HG03565 (cell line): ENCODE results near the gene MYH9.

ENCODE experiments used
- ATAC-seq: cut with Tn5 transposase; IDR thresholded peaks from one replicate; pipeline ENCODE4 v1.9.1; 2021; ENCODE audit warnings: mild to moderate bottlenecking, moderate library complexity; ENCODE audit not compliant: unreplicated experiment

Gene MYH9

GRCh38 chr22:36351921-36352802 is 35.6 kb downstream of the MYH9 start:
- ATAC-seq: no peak

DNA sequence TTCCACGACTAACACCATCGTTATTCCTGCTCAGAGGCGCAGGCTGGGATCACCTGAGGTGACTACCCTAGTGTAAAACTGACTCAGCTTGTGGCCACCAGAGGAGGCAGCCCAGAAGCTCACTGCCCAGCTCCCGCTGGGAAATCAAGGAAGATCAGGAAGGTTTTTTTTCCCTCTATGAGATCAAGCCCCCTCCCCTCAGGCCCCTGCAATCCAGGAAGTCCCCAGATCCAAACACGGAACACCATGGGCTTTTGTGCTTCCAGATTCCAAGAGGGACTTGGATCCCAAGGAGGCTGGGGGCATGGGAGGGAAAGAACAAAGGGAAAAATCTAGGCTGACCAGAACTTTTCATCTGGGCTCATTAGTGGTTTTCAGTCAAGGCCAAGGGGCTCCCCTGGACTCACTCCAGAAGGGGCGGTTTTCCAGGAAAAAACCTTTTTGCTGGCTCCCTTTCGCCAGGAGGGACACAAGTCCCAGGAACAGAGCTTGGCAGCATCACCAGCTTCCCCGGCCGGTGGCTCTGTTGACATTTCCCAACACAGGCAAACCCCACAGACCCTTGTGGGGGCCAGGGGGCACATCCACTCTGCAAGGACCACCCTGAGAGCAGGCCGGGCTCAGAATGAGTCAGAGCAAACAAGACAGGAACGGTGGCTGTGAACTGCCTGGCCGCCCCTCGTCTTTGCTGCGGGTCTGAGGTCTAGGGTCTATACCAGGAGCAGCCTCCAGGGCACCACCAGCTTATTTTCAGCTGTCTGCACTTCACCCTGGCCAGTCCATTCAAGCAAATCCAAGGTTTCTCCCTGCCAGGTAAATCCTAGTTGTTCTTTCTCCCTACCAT is 36.8 kb downstream of the MYH9 start:
- no peak for ATAC-seq

GRCh38 chr22:36349726-36350125 is 38.0 kb downstream of the MYH9 start:
- no peak for ATAC-seq

DNA sequence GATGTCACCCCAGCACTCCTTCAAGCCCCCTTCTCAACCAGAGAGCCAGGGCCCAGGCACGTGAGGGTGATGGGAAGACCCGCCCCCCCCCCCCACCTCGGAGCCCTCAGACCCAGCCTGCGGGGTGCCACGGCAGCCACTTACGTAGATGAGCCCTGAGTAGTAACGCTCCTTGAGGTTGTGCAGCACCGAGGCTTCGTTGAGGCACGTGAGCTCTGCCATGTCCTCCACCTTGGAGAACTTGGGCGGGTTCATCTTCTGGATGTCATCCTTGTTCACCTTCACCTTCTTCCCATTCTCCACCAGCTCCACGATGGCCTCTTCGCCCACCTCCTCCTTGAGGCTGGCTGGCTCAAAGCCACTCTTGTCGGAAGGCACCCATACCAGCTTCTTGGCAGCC is 39.0 kb downstream of the MYH9 start:
- no peak for ATAC-seq

- no peak for ATAC-seq
These were observed 40.7 kb downstream of the MYH9 start for GRCh38 chr22:36347094-36347493.

- no peak for ATAC-seq
These were observed 43.5 kb downstream of the MYH9 start for GRCh38 chr22:36344106-36344827.

- no peak for ATAC-seq
These were observed 44.1 kb downstream of the MYH9 start for GRCh38 chr22:36343720-36344105.

DNA sequence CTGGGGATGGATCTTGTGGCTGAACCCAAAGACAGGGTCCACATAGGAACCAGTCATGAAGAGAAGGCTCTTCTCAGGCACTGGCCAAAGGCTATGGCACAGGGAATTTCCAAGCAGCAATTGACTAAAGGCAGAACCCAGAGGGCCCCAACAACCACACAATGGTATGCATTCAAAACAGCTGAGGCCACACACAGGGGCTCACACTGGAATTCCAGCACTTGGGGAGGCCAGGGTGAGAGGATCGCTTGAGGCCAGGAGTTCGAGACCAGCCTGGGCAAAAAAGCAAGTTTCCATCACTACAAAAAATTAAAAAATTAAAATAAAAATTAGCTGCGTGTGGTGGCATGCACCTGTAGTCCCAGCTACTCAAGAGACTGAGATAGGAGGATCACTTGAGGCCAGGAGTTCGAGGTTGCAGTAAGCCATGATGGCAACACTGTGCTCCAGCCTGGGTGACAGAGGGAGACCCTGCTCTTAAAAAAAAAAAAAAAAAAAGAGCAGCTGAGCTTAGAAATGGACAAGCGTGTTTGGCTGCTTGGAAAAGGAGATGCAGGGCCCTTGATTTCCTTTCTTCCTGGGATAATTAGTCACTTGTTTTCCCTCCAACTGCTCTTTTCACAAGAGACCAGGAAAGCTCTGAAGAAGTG is 44.6 kb downstream of the MYH9 start:
- no peak for ATAC-seq

- no peak for ATAC-seq
These were observed 46.1 kb downstream of the MYH9 start for GRCh38 chr22:36341640-36342041.

GRCh38 chr22:36340621-36341020 is 47.1 kb downstream of the MYH9 start:
- no peak for ATAC-seq

DNA sequence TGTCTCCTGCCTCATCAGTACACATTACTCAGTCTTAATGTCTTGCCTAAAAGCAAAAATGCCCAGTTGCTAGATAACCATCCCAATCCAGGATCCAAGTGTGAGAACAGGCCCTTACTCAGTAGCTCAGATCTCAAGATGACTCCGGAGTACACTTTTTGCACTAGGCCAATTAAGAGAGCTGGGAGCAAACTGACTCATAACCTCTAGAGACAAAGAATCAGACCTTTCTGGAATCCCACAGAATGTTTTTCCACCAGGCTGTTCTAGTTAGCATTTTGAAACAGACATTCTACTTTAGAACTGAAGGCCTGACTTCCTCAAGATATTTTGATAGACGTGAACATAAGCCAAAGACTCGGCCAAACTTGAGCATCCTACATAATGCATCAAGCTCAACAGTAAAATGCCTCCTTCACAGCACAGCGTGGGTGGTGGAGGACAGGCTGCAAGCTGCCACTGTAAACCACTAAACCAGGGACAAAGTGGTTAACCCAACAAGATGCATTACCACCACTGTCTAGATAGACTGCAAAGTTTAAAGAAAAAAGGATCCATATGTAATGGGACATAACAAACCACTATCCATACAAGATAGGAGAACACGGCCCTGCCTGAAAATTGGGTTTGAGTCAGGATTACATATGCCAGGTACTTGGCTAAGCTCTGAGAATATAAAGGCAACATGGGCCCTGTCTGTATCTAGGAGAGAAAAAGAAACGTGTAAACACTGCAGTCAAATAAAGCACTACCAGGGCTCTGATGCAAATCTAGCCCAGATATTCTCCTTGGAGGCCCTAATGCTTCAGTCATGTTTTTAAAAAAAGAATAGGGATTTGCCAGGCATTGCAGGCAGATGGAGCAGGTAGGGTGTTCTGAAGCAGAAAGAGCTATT is 48.3 kb downstream of the MYH9 start:
- ATAC-seq: no peak

- ATAC-seq: no peak
These were observed 50.2 kb downstream of the MYH9 start for GRCh38 chr22:36337365-36338130.

DNA sequence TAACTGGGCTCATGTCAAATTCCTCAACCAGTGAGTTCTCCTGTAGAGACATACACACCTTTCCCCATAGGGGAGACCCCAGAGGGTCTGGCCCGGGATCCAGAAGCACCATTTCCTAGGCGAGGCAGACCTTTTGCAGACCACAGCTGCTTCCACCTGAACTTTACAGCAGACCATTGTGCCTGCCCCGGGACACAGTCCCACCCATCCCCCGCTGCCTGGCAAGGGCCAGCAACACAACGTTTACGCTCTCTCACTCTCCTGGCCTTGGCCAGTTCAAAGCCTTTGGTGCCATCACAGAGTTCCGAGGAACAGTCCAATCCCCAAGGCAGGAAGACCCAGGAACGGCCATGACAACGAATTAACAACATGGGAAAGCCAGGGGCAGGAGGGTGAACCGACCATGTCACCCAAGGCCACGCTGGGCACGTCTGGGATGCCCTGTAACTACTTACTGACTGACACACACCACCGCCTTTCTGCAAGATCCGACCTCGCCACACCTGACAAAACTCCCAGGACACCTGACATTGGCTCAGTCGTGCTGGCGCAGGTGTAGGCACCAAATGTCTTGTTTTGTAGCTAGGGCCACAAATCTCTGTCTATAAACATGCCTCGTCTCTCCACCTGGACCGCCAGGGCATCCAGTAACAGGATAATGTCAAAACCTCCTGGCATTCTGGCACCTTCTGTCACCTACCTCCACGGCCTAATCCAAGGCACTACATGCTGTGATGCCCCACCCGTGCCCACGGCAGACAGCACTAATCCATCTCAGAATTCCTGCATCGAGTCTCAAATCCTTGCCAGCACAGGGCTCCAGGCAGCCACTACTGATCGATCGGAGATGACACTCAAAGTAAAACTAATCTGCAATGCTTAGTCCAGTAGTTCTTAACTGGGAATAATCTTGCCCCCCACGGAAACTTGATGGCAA is 51.3 kb downstream of the MYH9 start:
- ATAC-seq: no peak

GRCh38 chr22:36335621-36336020 is 52.1 kb downstream of the MYH9 start:
- ATAC-seq: no peak

DNA sequence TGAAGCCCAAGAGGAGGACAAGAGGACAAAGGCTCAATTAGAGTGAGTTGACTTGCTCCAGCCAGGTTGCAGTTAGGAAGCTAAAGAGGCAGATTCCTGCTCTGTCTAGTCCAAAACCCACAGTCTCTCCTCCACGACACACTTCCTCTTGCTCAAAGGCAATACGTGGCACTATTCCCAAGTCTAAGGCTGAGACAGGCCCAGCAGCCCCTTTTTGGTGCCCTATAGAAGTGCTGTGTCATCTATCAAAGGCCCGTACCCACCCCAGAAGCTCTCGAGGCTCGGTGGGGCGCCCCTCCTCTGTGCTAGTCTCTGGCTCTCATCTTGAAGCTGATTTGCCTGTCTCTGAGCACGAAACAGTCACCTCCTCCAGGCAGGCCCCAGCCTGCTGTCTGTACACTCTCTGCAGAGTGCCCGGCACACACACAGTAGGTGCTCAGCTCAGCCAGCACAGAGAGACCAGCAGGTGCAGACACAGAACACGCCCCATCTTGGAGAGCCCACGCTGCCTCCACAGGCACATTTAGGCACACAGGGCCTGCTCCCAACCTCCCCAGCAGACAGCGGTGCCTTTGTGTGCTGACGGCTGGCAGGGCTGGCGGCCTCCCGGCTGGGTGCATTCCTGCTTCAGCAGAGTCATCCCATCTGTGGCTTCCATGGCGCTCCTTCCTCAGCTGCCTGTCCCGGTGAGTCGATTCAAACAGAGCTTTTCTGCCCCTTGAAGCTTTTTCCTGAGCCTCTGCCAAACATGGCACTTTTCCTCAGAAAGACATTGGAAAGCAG is 52.8 kb downstream of the MYH9 start:
- no peak for ATAC-seq

- no peak for ATAC-seq
These were observed 53.5 kb downstream of the MYH9 start for GRCh38 chr22:36334081-36334820.

DNA sequence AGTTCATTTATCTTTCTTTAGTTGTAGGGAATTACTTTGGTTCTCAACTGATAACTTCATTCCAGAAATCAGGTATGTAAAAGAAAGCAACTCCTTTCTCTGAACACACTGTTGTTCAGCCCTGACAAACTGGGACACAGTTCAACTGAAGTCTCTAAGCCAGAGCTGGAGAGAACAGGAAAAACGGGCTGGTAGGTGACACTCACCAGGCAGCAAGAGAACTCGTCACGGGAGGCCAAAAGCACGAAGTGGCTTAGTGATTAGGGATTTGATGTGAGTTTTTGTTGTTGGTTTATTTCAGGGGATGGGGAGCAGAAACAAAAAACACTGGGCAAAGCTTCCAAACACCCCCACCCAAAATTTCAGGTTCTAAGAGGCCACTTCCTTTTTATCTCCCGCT is 54.1 kb downstream of the MYH9 start:
- no peak for ATAC-seq
